ENCODE measurements around the gene GZMA.
"Not testable (repeated sequence)": the region's sequence is repeated elsewhere in the genome, so short reads cannot be mapped to it uniquely, and the experiment has no call there.

Gene GZMA

GRCh38 chr5:55105976-55106375, 3.5 kb downstream of the GZMA start:
- not testable (repeated sequence) for H3K27ac ChIP-seq (ENCODE audit: insufficient read depth, low read depth, low read length, poor library complexity, severe bottlenecking); H3K9me3 ChIP-seq (ENCODE audit: control insufficient read depth, low read length); H3K27me3 ChIP-seq (ENCODE audit: control insufficient read depth, insufficient read depth, low read length, poor library complexity, severe bottlenecking); H3K4me3 ChIP-seq (ENCODE audit: insufficient read depth, low read depth, low read length); H3K4me1 ChIP-seq (ENCODE audit: control insufficient read depth, insufficient read depth, low read length); H3K36me3 ChIP-seq (ENCODE audit: control insufficient read depth, insufficient read depth, low read length)

GRCh38 chr5:55108661-55109060, 6.2 kb downstream of the GZMA start:
- no peak overlapping the region for H3K27ac ChIP-seq (ENCODE audit: insufficient read depth, low read depth, low read length, poor library complexity, severe bottlenecking)
- H3K4me1 ChIP-seq (ENCODE audit: control insufficient read depth, insufficient read depth, low read length): peaks cover 8% of the 10 kb centered on the region
- no peaks in the 10 kb centered on the region for H3K36me3 ChIP-seq (ENCODE audit: control insufficient read depth, insufficient read depth, low read length)
- H3K4me3 ChIP-seq (ENCODE audit: insufficient read depth, low read depth, low read length): no peak overlapping the region
- 91 to 95% methylated on average over 3 of the region's 3 CpGs for WGBS, 2 experiments
- H3K9me3 ChIP-seq (ENCODE audit: control insufficient read depth, low read length): no peaks in the 10 kb centered on the region
- no peaks in the 10 kb centered on the region for H3K27me3 ChIP-seq (ENCODE audit: control insufficient read depth, insufficient read depth, low read length, poor library complexity, severe bottlenecking)

GRCh38 chr5:55110217-55110616, 7.8 kb downstream of the GZMA start:
- Histone ChIP-seq H3K9me3 (ENCODE audit: control insufficient read depth, low read length) (no peaks in the 10 kb centered on the region), H3K4me1 (ENCODE audit: control insufficient read depth, insufficient read depth, low read length) (no peaks in the 10 kb centered on the region), H3K27me3 (ENCODE audit: control insufficient read depth, insufficient read depth, low read length, poor library complexity, severe bottlenecking) (no peaks in the 10 kb centered on the region), H3K36me3 (ENCODE audit: control insufficient read depth, insufficient read depth, low read length) (no peaks in the 10 kb centered on the region), H3K4me3 (ENCODE audit: insufficient read depth, low read depth, low read length) (no peak overlapping the region), H3K27ac (ENCODE audit: insufficient read depth, low read depth, low read length, poor library complexity, severe bottlenecking) (no peak overlapping the region)
- 90 to 93% methylated on average over 2 of the region's 2 CpGs for WGBS, 2 experiments

- Histone ChIP-seq H3K36me3 (ENCODE audit: control insufficient read depth, insufficient read depth, low read length) (no peaks in the 10 kb centered on the region), H3K9me3 (ENCODE audit: control insufficient read depth, low read length) (no peaks in the 10 kb centered on the region), H3K4me1 (ENCODE audit: control insufficient read depth, insufficient read depth, low read length) (no peaks in the 10 kb centered on the region), H3K27ac (ENCODE audit: insufficient read depth, low read depth, low read length, poor library complexity, severe bottlenecking) (no peak overlapping the region), H3K4me3 (ENCODE audit: insufficient read depth, low read depth, low read length) (no peak overlapping the region), H3K27me3 (ENCODE audit: control insufficient read depth, insufficient read depth, low read length, poor library complexity, severe bottlenecking) (no peaks in the 10 kb centered on the region)
Measured at GRCh38 chr5:55113327-55113726, 10.9 kb downstream of the GZMA start.

- Histone ChIP-seq H3K36me3 (ENCODE audit: control insufficient read depth, insufficient read depth, low read length) (no peaks in the 10 kb centered on the region), H3K27me3 (ENCODE audit: control insufficient read depth, insufficient read depth, low read length, poor library complexity, severe bottlenecking) (no peaks in the 10 kb centered on the region), H3K4me3 (ENCODE audit: insufficient read depth, low read depth, low read length) (no peak overlapping the region), H3K27ac (ENCODE audit: insufficient read depth, low read depth, low read length, poor library complexity, severe bottlenecking) (no peak overlapping the region), H3K4me1 (ENCODE audit: control insufficient read depth, insufficient read depth, low read length) (no peaks in the 10 kb centered on the region), H3K9me3 (ENCODE audit: control insufficient read depth, low read length) (no peaks in the 10 kb centered on the region)
- 90 to 92% methylated on average over 3 of the region's 3 CpGs for WGBS, 2 experiments
Measured at GRCh38 chr5:55114061-55114460, 11.6 kb downstream of the GZMA start.

- Histone ChIP-seq H3K27me3 (ENCODE audit: control insufficient read depth, insufficient read depth, low read length, poor library complexity, severe bottlenecking) (no peaks in the 10 kb centered on the region), H3K4me3 (ENCODE audit: insufficient read depth, low read depth, low read length) (no peak overlapping the region), H3K4me1 (ENCODE audit: control insufficient read depth, insufficient read depth, low read length) (no peaks in the 10 kb centered on the region), H3K27ac (ENCODE audit: insufficient read depth, low read depth, low read length, poor library complexity, severe bottlenecking) (no peak overlapping the region), H3K9me3 (ENCODE audit: control insufficient read depth, low read length) (no peaks in the 10 kb centered on the region), H3K36me3 (ENCODE audit: control insufficient read depth, insufficient read depth, low read length) (no peaks in the 10 kb centered on the region)
- 91% methylated on average over 3 of the region's 3 CpGs for WGBS, 2 experiments
Measured at GRCh38 chr5:55123365-55123764, 20.9 kb downstream of the GZMA start.

- Histone ChIP-seq H3K27ac (ENCODE audit: insufficient read depth, low read depth, low read length, poor library complexity, severe bottlenecking) (no peak overlapping the region), H3K4me3 (ENCODE audit: insufficient read depth, low read depth, low read length) (no peak overlapping the region), H3K36me3 (ENCODE audit: control insufficient read depth, insufficient read depth, low read length) (no peaks in the 10 kb centered on the region), H3K9me3 (ENCODE audit: control insufficient read depth, low read length) (no peaks in the 10 kb centered on the region), H3K27me3 (ENCODE audit: control insufficient read depth, insufficient read depth, low read length, poor library complexity, severe bottlenecking) (no peaks in the 10 kb centered on the region), H3K4me1 (ENCODE audit: control insufficient read depth, insufficient read depth, low read length) (no peaks in the 10 kb centered on the region)
- 83 to 86% methylated on average over 4 to 5 of the region's 5 CpGs for WGBS, 2 experiments
Measured at GRCh38 chr5:55134053-55134722, 31.7 kb downstream of the GZMA start.

- Histone ChIP-seq H3K9me3 (ENCODE audit: control insufficient read depth, low read length) (no peaks in the 10 kb centered on the region), H3K36me3 (ENCODE audit: control insufficient read depth, insufficient read depth, low read length) (no peaks in the 10 kb centered on the region), H3K4me1 (ENCODE audit: control insufficient read depth, insufficient read depth, low read length) (no peaks in the 10 kb centered on the region), H3K27me3 (ENCODE audit: control insufficient read depth, insufficient read depth, low read length, poor library complexity, severe bottlenecking) (no peaks in the 10 kb centered on the region), H3K4me3 (ENCODE audit: insufficient read depth, low read depth, low read length) (no peak overlapping the region), H3K27ac (ENCODE audit: insufficient read depth, low read depth, low read length, poor library complexity, severe bottlenecking) (no peak overlapping the region)
- 87 to 93% methylated on average over 3 of the region's 3 CpGs for WGBS, 2 experiments
Measured at GRCh38 chr5:55136521-55136920, 34.1 kb downstream of the GZMA start.

GRCh38 chr5:55140908-55141665, 38.6 kb downstream of the GZMA start:
- no peaks in the 10 kb centered on the region for H3K36me3 ChIP-seq (ENCODE audit: control insufficient read depth, insufficient read depth, low read length)
- H3K27me3 ChIP-seq (ENCODE audit: control insufficient read depth, insufficient read depth, low read length, poor library complexity, severe bottlenecking): no peaks in the 10 kb centered on the region
- no peak overlapping the region for H3K4me3 ChIP-seq (ENCODE audit: insufficient read depth, low read depth, low read length)
- WGBS, 2 experiments: 94 to 95% methylated on average over 9 of the region's 9 CpGs
- H3K27ac ChIP-seq (ENCODE audit: insufficient read depth, low read depth, low read length, poor library complexity, severe bottlenecking): no peak overlapping the region
- no peaks in the 10 kb centered on the region for H3K4me1 ChIP-seq (ENCODE audit: control insufficient read depth, insufficient read depth, low read length)
- H3K9me3 ChIP-seq (ENCODE audit: control insufficient read depth, low read length): no peaks in the 10 kb centered on the region

- WGBS, 2 experiments: 93 to 94% methylated on average over 9 of the region's 9 CpGs
Measured at GRCh38 chr5:55141945-55142690, 39.7 kb downstream of the GZMA start.

More at GRCh38 chr5:55141945-55142690, 39.7 kb downstream of the GZMA start:
- no peaks in the 10 kb centered on the region for H3K27me3 ChIP-seq (ENCODE audit: control insufficient read depth, insufficient read depth, low read length, poor library complexity, severe bottlenecking)
- H3K4me3 ChIP-seq (ENCODE audit: insufficient read depth, low read depth, low read length): no peak overlapping the region
- no peaks in the 10 kb centered on the region for H3K4me1 ChIP-seq (ENCODE audit: control insufficient read depth, insufficient read depth, low read length)
- no peak overlapping the region for H3K27ac ChIP-seq (ENCODE audit: insufficient read depth, low read depth, low read length, poor library complexity, severe bottlenecking)
- H3K9me3 ChIP-seq (ENCODE audit: control insufficient read depth, low read length): no peaks in the 10 kb centered on the region
- no peaks in the 10 kb centered on the region for H3K36me3 ChIP-seq (ENCODE audit: control insufficient read depth, insufficient read depth, low read length)

Data from ectodermal cell (in vitro differentiated cells).